Smooth muscle cell (in vitro differentiated cells): ENCODE measurements around the gene OR2A25. TPM values are rescaled to one million over a fixed set of nuclear protein-coding genes. Genes with fewer than 3 reads are reported as not detected.

Source experiments
- DNase-seq: peaks from one replicate; lab custom pipeline; 2025; ENCODE audit not compliant: unreplicated experiment; lab: John Stamatoyannopoulos, UW
- H2AFZ ChIP-seq: fragments of 200-600 bp; sonication (generic); 2 replicates; pipeline ENCODE4 v1.6.0; 2016; ENCODE audit warnings: antibody characterized with exemption, low read depth, mild to moderate bottlenecking
- H3F3A ChIP-seq: fragments of 200-600 bp; sonication (generic); 2 replicates; pipeline ENCODE4 v1.6.0; 2017; ENCODE audit warnings: antibody characterized with exemption, low read depth
- H3K27ac ChIP-seq: fragments of 200-600 bp; sonication (generic); 2 replicates; pipeline ENCODE4 v1.5.1; 2016; ENCODE audit warnings: low read depth, mild to moderate bottlenecking
- H3K27me3 ChIP-seq: fragments of 200-600 bp; sonication (generic); 2 replicates; pipeline ENCODE4 v1.6.1; 2016; ENCODE audit warnings: low read depth, mild to moderate bottlenecking
- H3K36me3 ChIP-seq: fragments of 200-600 bp; sonication (generic); 2 replicates; pipeline ENCODE4 v1.5.1; 2016; ENCODE audit warnings: low read depth
- H3K4me1 ChIP-seq: fragments of 200-600 bp; sonication (generic); 2 replicates; pipeline ENCODE4 v1.5.1; 2016; ENCODE audit warnings: low read depth
- H3K4me2 ChIP-seq: fragments of 200-600 bp; sonication (generic); 2 replicates; pipeline ENCODE4 v1.6.0; 2016; ENCODE audit warnings: mild to moderate bottlenecking
- H3K4me3 ChIP-seq: fragments of 200-600 bp; sonication (generic); 2 replicates; pipeline ENCODE4 v1.5.1; 2016; ENCODE audit warnings: mild to moderate bottlenecking
- H3K79me2 ChIP-seq: fragments of 200-600 bp; sonication (generic); 2 replicates; pipeline ENCODE4 v1.6.0; 2016; ENCODE audit warnings: low read depth, mild to moderate bottlenecking
- H3K9ac ChIP-seq: fragments of 200-600 bp; sonication (generic); 2 replicates; pipeline ENCODE4 v1.6.0; 2016; ENCODE audit warnings: low read depth
- H3K9me3 ChIP-seq: fragments of 200-600 bp; sonication (generic); replicated peaks from 2 replicates; pipeline ENCODE4 v1.5.1; 2016; ENCODE audit warnings: low read depth
- H4K20me1 ChIP-seq: fragments of 200-600 bp; sonication (generic); 2 replicates; pipeline ENCODE4 v1.6.0; 2016; ENCODE audit warnings: low read depth
- WGBS: methylation state at CpG from one replicate; pipeline ENCODE4 v1.1.7; 2016; ENCODE audit warnings: low lambda C conversion rate; 5-methylcytosine and 5-hydroxymethylcytosine counted together
- polyA plus RNA-seq: library from polyadenylated mRNA; unstranded; fragments of >200 nt; fragmentation: Nextera tagmentation; extraction: Ambion mirVana; gene quantifications from 2 replicates; pipeline ENCODE4 v1.2.1, GENCODE V29; 2016
- total RNA-seq: library from RNA; depleted of rRNA; stranded (reverse); fragments of >200 nt; gene quantifications from 2 replicates; pipeline ENCODE4 v1.2.3, GENCODE V29; 2014
- TF ChIP-seq, protein P1 (sequence below): fragments of 200-600 bp; sonication (generic); IDR thresholded peaks from 2 replicates; pipeline ENCODE4 v1.5.1; 2017; ENCODE audit warnings: borderline replicate concordance, mild to moderate bottlenecking, antibody characterized with exemption; ENCODE audit not compliant: insufficient read depth, poor library complexity, severe bottlenecking

OR2A25 gene
- total and polyA plus RNA-seq, 2 experiments from 2014 or later = not detected

DNA sequence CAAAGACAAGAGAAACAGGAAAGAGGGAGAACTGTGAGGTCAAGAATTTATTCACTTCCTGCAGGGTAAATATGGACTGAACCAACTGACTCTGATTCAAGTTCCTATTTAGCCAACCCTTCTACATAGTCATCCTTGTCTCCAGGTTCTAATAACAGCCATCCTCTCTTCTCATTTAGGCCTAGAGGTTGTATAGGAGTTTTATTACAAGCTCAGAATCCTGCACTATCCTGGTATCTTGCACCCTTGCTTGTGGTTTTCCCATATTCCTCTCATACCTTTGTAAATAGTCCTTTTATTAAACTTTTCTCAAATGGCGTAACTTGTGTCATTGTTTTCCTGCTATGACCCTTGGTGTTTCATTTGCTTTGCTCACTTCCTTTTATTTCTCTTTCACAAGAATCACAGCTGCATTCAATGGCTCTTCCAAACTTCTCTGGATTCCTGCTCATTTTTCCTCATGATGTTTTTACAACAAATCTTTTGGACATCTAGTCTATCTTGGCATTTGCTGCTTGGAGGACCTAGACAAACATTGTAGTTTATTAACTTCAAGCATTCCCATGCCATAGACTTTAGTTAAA is 33.2 kb upstream of the OR2A25 start:
- no peak overlapping the region for H2AFZ ChIP-seq
- H3K4me3 ChIP-seq = no peak overlapping the region
- 96% methylated on average over 1 of the region's 1 CpG for WGBS
- TF ChIP-seq, protein P1, sequence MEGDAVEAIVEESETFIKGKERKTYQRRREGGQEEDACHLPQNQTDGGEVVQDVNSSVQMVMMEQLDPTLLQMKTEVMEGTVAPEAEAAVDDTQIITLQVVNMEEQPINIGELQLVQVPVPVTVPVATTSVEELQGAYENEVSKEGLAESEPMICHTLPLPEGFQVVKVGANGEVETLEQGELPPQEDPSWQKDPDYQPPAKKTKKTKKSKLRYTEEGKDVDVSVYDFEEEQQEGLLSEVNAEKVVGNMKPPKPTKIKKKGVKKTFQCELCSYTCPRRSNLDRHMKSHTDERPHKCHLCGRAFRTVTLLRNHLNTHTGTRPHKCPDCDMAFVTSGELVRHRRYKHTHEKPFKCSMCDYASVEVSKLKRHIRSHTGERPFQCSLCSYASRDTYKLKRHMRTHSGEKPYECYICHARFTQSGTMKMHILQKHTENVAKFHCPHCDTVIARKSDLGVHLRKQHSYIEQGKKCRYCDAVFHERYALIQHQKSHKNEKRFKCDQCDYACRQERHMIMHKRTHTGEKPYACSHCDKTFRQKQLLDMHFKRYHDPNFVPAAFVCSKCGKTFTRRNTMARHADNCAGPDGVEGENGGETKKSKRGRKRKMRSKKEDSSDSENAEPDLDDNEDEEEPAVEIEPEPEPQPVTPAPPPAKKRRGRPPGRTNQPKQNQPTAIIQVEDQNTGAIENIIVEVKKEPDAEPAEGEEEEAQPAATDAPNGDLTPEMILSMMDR = no peak
- H3K79me2 ChIP-seq = no peaks in the 10 kb centered on the region
- H3K9ac ChIP-seq = no peak overlapping the region
- H3F3A ChIP-seq = peaks cover 1% of the 10 kb centered on the region
- no peak for DNase-seq
- no peaks in the 10 kb centered on the region for H4K20me1 ChIP-seq
- no peaks in the 10 kb centered on the region for H3K27me3 ChIP-seq
- no peaks in the 10 kb centered on the region for H3K9me3 ChIP-seq
- no peak overlapping the region for H3K4me2 ChIP-seq
- H3K4me1 ChIP-seq = no peaks in the 10 kb centered on the region
- no peak overlapping the region for H3K27ac ChIP-seq
- no peaks in the 10 kb centered on the region for H3K36me3 ChIP-seq

DNA sequence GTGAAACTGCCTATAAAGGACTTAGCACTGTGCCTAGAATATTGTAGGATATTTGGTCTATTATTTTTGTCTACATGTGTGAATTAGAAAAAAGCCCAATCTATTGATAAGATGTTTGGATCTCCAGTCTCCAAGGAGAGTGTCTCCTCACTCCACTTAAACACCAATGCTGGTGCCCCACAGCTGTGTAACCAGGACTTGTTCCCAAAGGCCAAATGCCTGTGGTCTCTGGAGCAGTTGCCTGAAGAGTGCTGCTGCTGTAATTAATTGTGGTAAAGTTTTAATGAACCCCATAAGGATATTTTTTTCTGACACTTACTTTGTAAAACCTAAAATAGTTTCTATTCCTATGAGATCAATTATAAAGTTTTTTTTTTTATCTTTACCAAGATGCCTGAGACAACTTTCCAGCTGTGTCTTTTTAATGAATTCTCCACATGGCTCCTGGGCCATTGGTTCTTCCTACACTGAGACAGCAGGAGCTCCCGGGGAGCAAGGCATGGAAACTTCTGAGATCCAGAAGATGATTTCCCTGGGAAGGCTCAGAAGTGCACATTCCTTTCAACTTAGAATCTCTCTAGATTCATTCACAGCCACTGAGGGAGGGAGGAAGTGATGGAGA is 32.1 kb upstream of the OR2A25 start:
- H3K9me3 ChIP-seq = no peaks in the 10 kb centered on the region
- no peaks in the 10 kb centered on the region for H3K36me3 ChIP-seq
- H4K20me1 ChIP-seq = no peaks in the 10 kb centered on the region
- TF ChIP-seq, protein P1 = no peak
- WGBS = 50% methylated on average over 1 of the region's 1 CpG
- no peaks in the 10 kb centered on the region for H3F3A ChIP-seq
- no peak for DNase-seq
- H3K79me2 ChIP-seq = no peaks in the 10 kb centered on the region
- no peaks in the 10 kb centered on the region for H3K27me3 ChIP-seq
- no peak overlapping the region for H3K27ac ChIP-seq
- H2AFZ ChIP-seq = no peak overlapping the region
- H3K4me2 ChIP-seq = no peak overlapping the region
- H3K9ac ChIP-seq = no peak overlapping the region
- H3K4me3 ChIP-seq = no peak overlapping the region
- H3K4me1 ChIP-seq = no peaks in the 10 kb centered on the region

DNA sequence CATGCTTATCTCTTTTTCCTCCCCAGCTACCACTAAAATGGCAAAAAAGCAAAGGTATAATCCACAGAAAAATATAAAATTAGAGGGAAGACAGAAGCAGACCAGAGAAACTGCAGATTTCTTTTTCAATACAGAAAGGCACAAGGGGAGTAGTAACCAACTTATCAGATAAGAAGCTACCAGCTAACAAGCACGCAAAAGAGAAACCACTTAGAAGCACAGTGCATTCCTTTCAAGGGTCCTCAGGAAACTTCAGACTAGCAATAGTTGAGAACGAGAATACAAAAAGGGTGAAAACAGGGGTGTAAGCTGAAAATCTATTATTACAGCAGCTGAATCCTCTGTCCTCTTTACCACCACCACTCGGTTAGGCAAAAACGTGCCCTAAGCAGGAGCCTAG is 30.7 kb upstream of the OR2A25 start:
- H3K9me3 ChIP-seq = no peaks in the 10 kb centered on the region
- WGBS = 70% methylated on average over 4 of the region's 4 CpGs
- DNase-seq = no peak
- TF ChIP-seq, protein P1 = no peak
- no peaks in the 10 kb centered on the region for H3K36me3 ChIP-seq
- H3K4me1 ChIP-seq = no peaks in the 10 kb centered on the region
- no peak overlapping the region for H3K27ac ChIP-seq
- no peak overlapping the region for H3K4me2 ChIP-seq
- H3F3A ChIP-seq = no peaks in the 10 kb centered on the region
- H3K79me2 ChIP-seq = no peaks in the 10 kb centered on the region
- H4K20me1 ChIP-seq = no peaks in the 10 kb centered on the region
- H3K4me3 ChIP-seq = no peak overlapping the region
- no peak overlapping the region for H2AFZ ChIP-seq
- no peak overlapping the region for H3K9ac ChIP-seq
- no peaks in the 10 kb centered on the region for H3K27me3 ChIP-seq

DNA sequence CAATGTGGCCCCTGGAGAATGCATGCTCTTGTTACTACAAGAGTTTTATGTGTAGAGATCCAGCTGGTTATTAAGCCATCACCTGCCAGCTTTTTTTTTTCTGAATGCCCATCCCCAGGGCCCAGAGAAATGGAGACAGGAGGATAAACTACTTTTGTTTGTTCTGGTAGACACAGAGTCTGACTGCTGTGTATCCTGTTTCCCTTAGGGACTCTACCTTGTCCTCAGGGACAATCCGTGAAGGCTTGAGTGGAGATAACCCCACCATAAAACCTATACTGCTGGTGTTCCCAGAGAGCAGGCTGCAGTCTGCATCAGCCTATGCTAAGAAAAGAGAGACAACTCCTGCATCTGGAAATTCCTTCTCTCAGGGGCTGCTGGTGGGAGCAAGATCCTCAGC is 21.0 kb upstream of the OR2A25 start, which contains the start of gene OR2A5:
Gene OR2A5 (plus strand): TSS at position 301 of the 400 bp plus-strand sequence. CDS start 1,454 bp downstream, outside the sequence.
- 39% methylated on average over 1 of the region's 1 CpG for WGBS
- Histone ChIP-seq H3K9ac (no peak within 1 kb of the TSS), H3K79me2 (no peaks in the 10 kb centered on the region), H3K36me3 (no peaks in the 10 kb centered on the region), H4K20me1 (no peaks in the 10 kb centered on the region), H3K27me3 (no peaks in the 10 kb centered on the region), H3K4me1 (peaks cover 5% of the 10 kb centered on the region), H2AFZ (no peak within 1 kb of the TSS), H3K9me3 (no peaks in the 10 kb centered on the region), H3F3A (peaks cover 5% of the 10 kb centered on the region), H3K27ac (peak within 1 kb of the TSS; percentile 61), H3K4me2 (peak within 1 kb of the TSS; percentile 66), H3K4me3 (no peak within 1 kb of the TSS)
- TF ChIP-seq, protein P1 = no peak
- no peak for DNase-seq
